ENCODE data around the gene PPP1R8. TPM values are rescaled to one million over a fixed set of nuclear protein-coding genes. Genes with fewer than 3 reads are reported as not detected.

The PPP1R8 gene
- total and polyA plus RNA-seq, 2 of the 8 experiments (the other 6 are each of a cell fraction or from before 2014, with no cell fraction given), result 33.4 to 51.8 TPM

- H3K79me1 ChIP-seq (ENCODE audit: low read depth, low read length), result no peaks in the 10 kb centered on the region
- no peak overlapping the region for H4K8ac ChIP-seq (ENCODE audit: extremely low read depth, insufficient read depth, low read length)
- H3K4me3 ChIP-seq (ENCODE audit: extremely low read depth in 1 of 4, insufficient read depth in 2 of 4, low read depth in 3 of 4, low read length in 4 of 4), result no peak overlapping the region
- no peak overlapping the region for H3K27ac ChIP-seq (ENCODE audit: low read depth, low read length)
- H3K9ac ChIP-seq (replicated peaks in 1 of 4; ENCODE audit: extremely low read depth in 1 of 4, low read depth in 3 of 4, low read length in 3 of 4), result no peak overlapping the region
- H3K4ac ChIP-seq (replicated peaks; ENCODE audit: insufficient read length, low read depth, low read length), result no peak overlapping the region
- no peak overlapping the region for H4K5ac ChIP-seq (ENCODE audit: insufficient read length, low read depth, low read length)
- H2BK120ac ChIP-seq (replicated peaks; ENCODE audit: low read depth, low read length), result no peak overlapping the region
- H2AFZ ChIP-seq (ENCODE audit: low read length), result no peak overlapping the region
- no peak for FAIRE-seq
- no peak overlapping the region for H3K4me2 ChIP-seq (ENCODE audit: insufficient read depth in 1 of 2, low read depth in 2 of 2, low read length in 2 of 2)
- no peaks in the 10 kb centered on the region for H3K23me2 ChIP-seq (ENCODE audit: low read depth, low read length)
- no peak overlapping the region for H3K23ac ChIP-seq (ENCODE audit: insufficient read length)
- no peak for DNase-seq (ENCODE audit: low read depth in 1 of 2, low spot score in 2 of 2)
- ChIA-PET POLR2A (ENCODE audit: partially characterized antibody) (interaction anchor here (0.6 to 1.8 kb wide), 4 partner anchors 8 to 46 kb away, joined by 3 to 5 read pairs (median 4); no protein-coding TSS in a partner anchor), CTCF (ENCODE audit: partially characterized antibody) (interaction anchor here (0.6 to 2.4 kb wide), 4 partner anchors 11 to 113 kb away, joined by 3 to 9 read pairs (median 7); no protein-coding TSS in a partner anchor)
- no peaks in the 10 kb centered on the region for H3K9me3 ChIP-seq (ENCODE audit: insufficient read depth in 2 of 2, low read depth in 1 of 2, low read length in 1 of 2)
- H3K4me1 ChIP-seq (replicated peaks in 1 of 4; ENCODE audit: control insufficient read depth in 3 of 4, insufficient read depth in 4 of 4, low read length in 3 of 4), result no peaks in the 10 kb centered on the region
- no peak overlapping the region for H3K18ac ChIP-seq (ENCODE audit: extremely low read depth, low read length)
- H3K27me3 ChIP-seq (replicated peaks in 1 of 4; ENCODE audit: control insufficient read depth in 3 of 4, extremely low read depth in 1 of 4, insufficient read depth in 3 of 4, low read length in 3 of 4), result no peaks in the 10 kb centered on the region
- H2BK20ac ChIP-seq (ENCODE audit: low read length), result no peak overlapping the region
- no peak overlapping the region for H4K91ac ChIP-seq (replicated peaks; ENCODE audit: insufficient read length, low read length)
- no peak overlapping the region for H3K14ac ChIP-seq (ENCODE audit: insufficient read length)
- no peak overlapping the region for H3K56ac ChIP-seq (replicated peaks; ENCODE audit: insufficient read length, low read depth, low read length)
- H3K79me2 ChIP-seq (ENCODE audit: control insufficient read depth in 1 of 2, insufficient read depth in 2 of 2, low read length in 2 of 2), result no peaks in the 10 kb centered on the region
- H2AK5ac ChIP-seq (ENCODE audit: low read depth, low read length), result no peak overlapping the region
- H3K36me3 ChIP-seq (ENCODE audit: control insufficient read depth in 2 of 4, insufficient read depth in 4 of 4, low read length in 3 of 4), result peaks cover 4 to 43% (median 22%) of the 10 kb centered on the region in 4 experiments
- H2BK12ac ChIP-seq (ENCODE audit: low read depth, low read length), result no peak overlapping the region
- 90% methylated on average over 8 of the region's 8 CpGs; no CpG with 5 or more reads in 1 of the 2 experiments for WGBS, 2 experiments (ENCODE audit: extremely low coverage in 1 of 2, insufficient coverage in 1 of 2, insufficient read length in 1 of 2, insufficient replicate concordance in 2 of 2, low coverage in 1 of 2, low lambda C conversion rate in 2 of 2, missing lambda C conversion rate in 1 of 2)
- TF ChIP-seq SP4 (IDR thresholded peaks at IDR 0.05; ENCODE audit: low read length), result no peak
- TF ChIP-seq ZNF274 (IDR thresholded peaks at IDR 0.05; ENCODE audit: borderline replicate concordance, extremely low read depth, low read length), result no peak
- no peak for TF ChIP-seq SIX5 (IDR thresholded peaks at IDR 0.05; ENCODE audit: low read depth, low read length)
- no peak for TF ChIP-seq HDAC6 (IDR thresholded peaks at IDR 0.05; ENCODE audit: low read depth, low read length)
- no peak for TF ChIP-seq GABPA (IDR thresholded peaks at IDR 0.05; ENCODE audit: borderline replicate concordance, insufficient read depth, low read length)
- TF ChIP-seq CBX5 (IDR thresholded peaks at IDR 0.05; ENCODE audit: low read depth, low read length), result no peak
- H2BK5ac ChIP-seq (ENCODE audit: low read depth, low read length), result no peak overlapping the region
- no peak overlapping the region for H2BK15ac ChIP-seq (ENCODE audit: low read length)
- peaks cover 0 to 4% of the 10 kb centered on the region in 2 experiments for H4K20me1 ChIP-seq (replicated peaks in 1 of 2; ENCODE audit: control insufficient read depth in 1 of 2, insufficient read depth in 2 of 2, low read length in 2 of 2)
Observed at GRCh38 chr1:27887215-27888021, 56.8 kb downstream of the PPP1R8 start.

Data from H1 (cell line).